Vagina (tissue), 2 donors: ENCODE results near the gene SMG6. TPM values are rescaled to one million over a fixed set of nuclear protein-coding genes. Genes with fewer than 3 reads are reported as not detected.
A peak's percentile ranks its signal among the peaks of the same experiment; 100 is the strongest.

Experiments used
- DNase-seq, 2 donors: peaks; one replicate each; pipeline ENCODE4 v3.0.0-alpha.2; 2017; ENCODE audit errors: extremely low spot score in 2 of 2
- H3K27ac ChIP-seq: fragments of 200-600 bp; sonication (generic); one replicate; pipeline ENCODE4 v1.5.1; 2019
- H3K27me3 ChIP-seq: fragments of 200-600 bp; sonication (generic); one replicate; pipeline ENCODE4 v1.5.1; 2019
- H3K36me3 ChIP-seq, 2 donors: fragments of 200-600 bp; sonication (generic); one replicate each; pipeline ENCODE4 v1.5.1; 2017 to 2019
- H3K4me1 ChIP-seq: fragments of 200-600 bp; sonication (generic); one replicate; pipeline ENCODE4 v1.5.1; 2019
- H3K4me3 ChIP-seq, 2 donors: fragments of 200-600 bp; sonication (generic); 1 replicate in 1 of 2; 2 replicates in 1 of 2; pipeline ENCODE4 v1.5.1; 2016 to 2019
- H3K9me3 ChIP-seq: fragments of 200-600 bp; sonication (generic); one replicate; pipeline ENCODE4 v1.5.1; 2019
- POLR2A ChIP-seq, 2 donors: fragments of 450-650 bp; IDR thresholded peaks; one replicate each; pipeline ENCODE4 v1.6.1; 2017; ENCODE audit warnings: antibody characterized with exemption in 2 of 2, mild to moderate bottlenecking in 2 of 2, moderate library complexity in 2 of 2
- POLR2AphosphoS5 ChIP-seq, 2 donors: sonication (generic); formaldehyde crosslinking; IDR thresholded peaks; one replicate each; pipeline ENCODE4 v1.9.0; 2017; ENCODE audit warnings: antibody characterized with exemption in 2 of 2, mild to moderate bottlenecking in 2 of 2, low read depth in 1 of 2; ENCODE audit not compliant: insufficient read depth in 1 of 2
- intact Hi-C: fragments of 100-400 bp; cut with DNase I; formaldehyde crosslinking; loops from one replicate; pipeline ENCODE4 v1.15.1; 2023
- total RNA-seq: library from RNA; depleted of rRNA; stranded (reverse); fragments of >200 nt; gene quantifications from one replicate; pipeline ENCODE4 v1.2.3, GENCODE V29; 2016
- TF ChIP-seq, protein P1 (sequence below), 3 experiments: fragments of 450-650 bp in 2 of 3; fragments of 200-600 bp in 1 of 3; sonication (generic) in 1 of 3; IDR thresholded peaks; one replicate each; pipeline ENCODE4 v1.5.1; 2017 to 2019; ENCODE audit warnings: antibody characterized with exemption in 3 of 3, mild to moderate bottlenecking in 2 of 3, moderate library complexity in 2 of 3

The SMG6 gene
- total RNA-seq, 1 donor from 2014 or later: 46.2 TPM

DNA sequence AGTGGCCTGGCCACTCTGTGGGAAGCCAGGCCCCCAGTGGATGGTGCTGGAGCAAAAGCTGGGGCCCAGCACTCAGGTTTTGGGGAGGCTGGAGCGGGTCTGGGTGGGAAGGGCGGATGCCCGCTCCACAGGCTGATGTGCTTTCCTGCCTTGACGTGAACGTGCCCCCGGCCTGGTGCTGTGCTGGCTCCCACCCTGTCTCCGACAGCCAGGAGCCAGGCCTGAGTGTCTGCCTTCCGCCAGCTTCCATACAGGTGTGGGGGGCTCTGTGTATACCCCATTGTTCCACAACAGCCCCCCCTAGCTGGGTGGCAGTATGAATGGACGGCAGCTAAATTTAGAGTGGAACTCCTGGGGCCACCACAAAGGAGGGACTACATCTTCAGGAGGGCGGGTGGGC is 228.7 kb downstream of the SMG6 start:
- Histone ChIP-seq H3K9me3 (no peaks in the 10 kb centered on the region), H3K4me3 (no peak overlapping the region), H3K27ac (peak overlapping the region; percentile 82), H3K27me3 (no peaks in the 10 kb centered on the region), H3K36me3 (peaks cover 0 to 16% of the 10 kb centered on the region in 2 donors), H3K4me1 (peaks cover 39% of the 10 kb centered on the region)
- DNase-seq: no peak
- no peak for TF ChIP-seq POLR2A (IDR thresholded peaks at IDR 0.05)
- intact Hi-C loops: no loop called here

DNA sequence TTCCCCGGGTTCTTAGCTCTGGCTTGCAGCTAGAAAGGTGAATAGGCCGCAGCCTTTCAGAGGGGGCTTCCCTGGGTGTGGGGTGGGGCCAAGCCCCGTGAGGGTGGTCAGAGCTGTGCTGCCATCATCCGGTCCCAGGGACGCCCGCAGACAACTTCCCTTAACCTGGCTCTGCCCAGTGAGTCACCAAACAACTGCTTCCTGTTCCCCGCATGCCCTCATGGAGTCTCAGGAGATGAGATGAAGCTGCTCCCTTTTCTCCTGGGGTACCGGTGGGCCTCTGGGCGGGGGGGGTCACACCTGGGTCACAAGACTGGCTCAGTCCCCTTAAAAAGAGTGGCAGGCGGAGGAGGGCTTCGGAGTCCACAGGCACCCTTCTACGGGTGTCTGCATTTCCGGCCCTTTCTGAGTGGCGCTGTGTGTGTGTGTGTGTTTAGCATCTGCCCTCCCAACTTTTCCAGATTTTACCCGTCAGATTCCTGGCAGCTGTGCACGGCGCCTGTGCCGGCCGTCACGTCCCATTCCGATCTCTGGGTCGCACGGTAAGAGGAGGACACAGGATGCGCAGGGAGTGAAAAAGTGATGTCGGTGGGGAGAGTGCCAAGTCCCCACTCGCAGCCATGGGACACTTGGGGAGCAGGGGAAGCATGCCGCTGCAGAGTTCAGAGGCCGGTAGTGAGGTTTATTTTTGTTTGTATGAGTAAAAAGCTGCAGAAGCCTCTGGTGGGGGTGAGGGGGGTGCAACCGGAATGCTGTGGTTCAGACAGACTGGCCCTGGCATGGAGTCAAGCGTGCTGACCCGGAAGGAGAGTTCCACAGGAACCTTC is 231.9 kb downstream of the SMG6 start:
- Histone ChIP-seq H3K4me1 (peaks cover 59% of the 10 kb centered on the region), H3K4me3 (peak overlapping the region in 1 of 2 donors; percentile 3), H3K27ac (peak overlapping the region; percentile 82), H3K9me3 (no peaks in the 10 kb centered on the region), H3K36me3 (no peaks in the 10 kb centered on the region), H3K27me3 (no peaks in the 10 kb centered on the region)
- intact Hi-C loops: no loop called here
- no peak for TF ChIP-seq POLR2A (IDR thresholded peaks at IDR 0.05)
- TF ChIP-seq POLR2AphosphoS5 (IDR thresholded peaks at IDR 0.05; ENCODE audit: insufficient read depth in 1 of 2, low read depth in 1 of 2): peak in 1 of 2 donors; percentile 82
- no peak for DNase-seq

DNA sequence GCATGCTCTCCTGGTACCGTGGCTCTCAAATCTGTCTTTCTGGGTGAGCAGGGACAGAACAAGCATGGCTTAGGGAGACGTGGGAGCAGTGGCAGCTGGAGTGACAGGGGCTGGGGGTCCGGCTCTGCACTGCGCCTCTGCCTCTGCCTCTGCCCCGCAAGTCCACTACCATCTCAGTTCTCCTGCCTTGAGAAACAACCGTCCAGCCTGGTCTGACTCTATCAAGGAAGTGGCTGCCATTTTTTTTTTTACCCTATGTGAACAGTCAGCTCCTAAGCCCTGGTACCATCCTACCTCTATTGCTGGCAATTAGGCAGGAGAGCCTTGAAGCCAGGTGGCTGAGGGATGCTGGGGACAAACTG is 232.6 kb downstream of the SMG6 start:
- H3K27ac ChIP-seq: peak overlapping the region; percentile 82
- peaks cover 59% of the 10 kb centered on the region for H3K4me1 ChIP-seq
- TF ChIP-seq POLR2A (IDR thresholded peaks at IDR 0.05): no peak
- TF ChIP-seq, protein P1, sequence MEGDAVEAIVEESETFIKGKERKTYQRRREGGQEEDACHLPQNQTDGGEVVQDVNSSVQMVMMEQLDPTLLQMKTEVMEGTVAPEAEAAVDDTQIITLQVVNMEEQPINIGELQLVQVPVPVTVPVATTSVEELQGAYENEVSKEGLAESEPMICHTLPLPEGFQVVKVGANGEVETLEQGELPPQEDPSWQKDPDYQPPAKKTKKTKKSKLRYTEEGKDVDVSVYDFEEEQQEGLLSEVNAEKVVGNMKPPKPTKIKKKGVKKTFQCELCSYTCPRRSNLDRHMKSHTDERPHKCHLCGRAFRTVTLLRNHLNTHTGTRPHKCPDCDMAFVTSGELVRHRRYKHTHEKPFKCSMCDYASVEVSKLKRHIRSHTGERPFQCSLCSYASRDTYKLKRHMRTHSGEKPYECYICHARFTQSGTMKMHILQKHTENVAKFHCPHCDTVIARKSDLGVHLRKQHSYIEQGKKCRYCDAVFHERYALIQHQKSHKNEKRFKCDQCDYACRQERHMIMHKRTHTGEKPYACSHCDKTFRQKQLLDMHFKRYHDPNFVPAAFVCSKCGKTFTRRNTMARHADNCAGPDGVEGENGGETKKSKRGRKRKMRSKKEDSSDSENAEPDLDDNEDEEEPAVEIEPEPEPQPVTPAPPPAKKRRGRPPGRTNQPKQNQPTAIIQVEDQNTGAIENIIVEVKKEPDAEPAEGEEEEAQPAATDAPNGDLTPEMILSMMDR (IDR thresholded peaks at IDR 0.05): no peak
- TF ChIP-seq POLR2AphosphoS5 (IDR thresholded peaks at IDR 0.05; ENCODE audit: insufficient read depth in 1 of 2, low read depth in 1 of 2): no peak
- no peaks in the 10 kb centered on the region for H3K36me3 ChIP-seq
- DNase-seq: no peak
- intact Hi-C loops: no loop called here
- H3K27me3 ChIP-seq: no peaks in the 10 kb centered on the region
- H3K9me3 ChIP-seq: no peaks in the 10 kb centered on the region
- no peak overlapping the region for H3K4me3 ChIP-seq

DNA sequence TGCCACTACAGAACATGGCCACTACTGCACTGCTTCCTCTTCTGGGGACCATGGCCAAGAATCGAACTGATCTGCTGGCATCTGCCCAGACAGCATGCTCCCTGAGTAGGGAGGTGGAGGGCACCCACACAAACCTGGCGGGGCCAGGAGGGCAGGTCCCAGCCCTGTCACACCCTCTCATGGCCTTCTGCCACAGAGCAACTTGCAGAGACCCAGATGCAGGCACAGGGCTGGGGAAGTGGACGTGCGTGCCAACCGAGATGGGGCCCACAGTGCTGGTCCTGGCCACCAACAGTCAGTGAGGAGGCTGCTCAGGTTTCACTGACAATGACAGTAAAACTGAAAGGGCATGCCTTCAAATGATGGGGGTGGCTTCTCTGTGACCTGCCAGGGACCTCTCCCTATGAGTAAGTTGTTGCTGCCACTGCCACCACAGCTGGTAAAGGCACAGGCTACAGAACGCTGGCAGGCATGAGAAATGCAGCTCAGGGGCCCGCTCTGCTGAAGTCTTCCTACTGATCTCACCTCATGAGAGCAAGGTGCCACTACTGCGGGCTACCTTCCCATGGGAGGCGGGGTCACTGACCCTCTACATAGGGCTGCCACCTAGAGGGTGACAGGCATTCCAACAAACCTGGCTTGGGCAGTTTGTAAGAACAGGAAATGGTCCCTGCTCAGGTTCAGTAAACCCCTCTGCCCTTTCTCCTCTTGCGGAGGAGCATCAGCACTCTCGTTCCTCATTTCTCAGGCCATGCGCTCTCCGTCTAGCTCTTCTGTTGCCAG is 233.2 kb downstream of the SMG6 start:
- H3K9me3 ChIP-seq: no peaks in the 10 kb centered on the region
- DNase-seq: no peak
- no peaks in the 10 kb centered on the region for H3K27me3 ChIP-seq
- H3K4me3 ChIP-seq: no peak overlapping the region
- TF ChIP-seq, protein P1 (IDR thresholded peaks at IDR 0.05): no peak
- TF ChIP-seq POLR2AphosphoS5 (IDR thresholded peaks at IDR 0.05; ENCODE audit: insufficient read depth in 1 of 2, low read depth in 1 of 2) (no peak), POLR2A (IDR thresholded peaks at IDR 0.05) (no peak)
- peak overlapping the region; percentile 82 for H3K27ac ChIP-seq
- H3K4me1 ChIP-seq: peaks cover 59% of the 10 kb centered on the region
- H3K36me3 ChIP-seq: no peaks in the 10 kb centered on the region
- intact Hi-C loops: no loop called here

DNA sequence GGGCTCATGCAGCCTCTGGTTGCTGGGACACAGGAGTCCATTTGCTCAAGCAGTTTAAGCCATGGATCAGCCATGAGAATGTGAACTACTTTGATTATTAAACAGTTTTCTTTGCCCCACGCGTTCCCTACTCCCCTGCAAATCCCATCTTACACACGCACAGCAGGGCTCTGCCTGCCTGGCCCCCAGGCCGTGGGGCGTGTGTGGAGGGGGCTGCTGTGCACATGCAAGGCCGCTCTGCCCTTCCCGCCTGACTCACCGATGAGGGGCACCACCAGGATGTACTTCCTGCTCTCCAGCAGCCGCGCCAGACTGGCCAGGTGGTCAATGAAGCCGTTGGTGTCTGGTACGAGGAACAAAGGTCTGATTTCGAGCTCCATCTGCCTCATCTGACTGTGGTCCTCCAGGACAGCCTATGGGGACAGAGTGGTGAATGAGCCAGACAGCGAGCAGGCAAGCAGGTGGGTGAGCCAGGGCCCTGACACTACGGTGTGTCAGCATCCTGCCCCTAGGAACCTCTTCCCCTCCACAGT is 235.0 kb downstream of the SMG6 start:
- peaks cover 70% of the 10 kb centered on the region for H3K4me1 ChIP-seq
- intact Hi-C loops: no loop called here

More for the DNA sequence above, 235.0 kb downstream of the SMG6 start:
- Histone ChIP-seq H3K27me3 (no peaks in the 10 kb centered on the region), H3K9me3 (no peaks in the 10 kb centered on the region), H3K36me3 (peaks cover 0 to 12% of the 10 kb centered on the region in 2 donors), H3K27ac (peak overlapping the region; percentile 95), H3K4me3 (no peak overlapping the region)
- DNase-seq: no peak
- TF ChIP-seq POLR2A (IDR thresholded peaks at IDR 0.05) (no peak), POLR2AphosphoS5 (IDR thresholded peaks at IDR 0.05; ENCODE audit: insufficient read depth in 1 of 2, low read depth in 1 of 2) (peak in 1 of 2 donors; percentile 49)
- TF ChIP-seq, protein P1 (IDR thresholded peaks at IDR 0.05): no peak
